ENCODE measurements around the gene OSTF1.

OSTF1 gene

DNA sequence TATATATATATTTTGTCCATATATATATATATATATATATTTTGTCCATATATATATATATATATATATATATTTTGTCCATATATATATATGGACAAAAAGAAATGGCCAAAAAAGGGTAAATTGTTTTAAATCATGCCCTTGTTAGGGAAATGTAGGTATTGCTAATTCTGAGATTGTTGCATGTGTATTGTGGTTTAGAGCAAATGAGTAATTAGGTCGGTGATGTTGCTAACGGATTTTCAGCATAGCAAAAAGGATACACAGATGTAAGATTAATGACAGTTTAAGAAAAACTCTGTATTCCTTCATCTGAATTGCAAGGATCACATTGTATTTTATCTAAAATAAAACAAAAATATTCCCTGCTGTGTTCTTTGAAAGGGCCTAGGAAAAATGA is 40.2 kb downstream of the OSTF1 start:
- no peak for TF ChIP-seq EZH2phosphoT487 (IDR thresholded peaks at IDR 0.05; ENCODE audit: borderline replicate concordance)
- TF ChIP-seq, protein P1, sequence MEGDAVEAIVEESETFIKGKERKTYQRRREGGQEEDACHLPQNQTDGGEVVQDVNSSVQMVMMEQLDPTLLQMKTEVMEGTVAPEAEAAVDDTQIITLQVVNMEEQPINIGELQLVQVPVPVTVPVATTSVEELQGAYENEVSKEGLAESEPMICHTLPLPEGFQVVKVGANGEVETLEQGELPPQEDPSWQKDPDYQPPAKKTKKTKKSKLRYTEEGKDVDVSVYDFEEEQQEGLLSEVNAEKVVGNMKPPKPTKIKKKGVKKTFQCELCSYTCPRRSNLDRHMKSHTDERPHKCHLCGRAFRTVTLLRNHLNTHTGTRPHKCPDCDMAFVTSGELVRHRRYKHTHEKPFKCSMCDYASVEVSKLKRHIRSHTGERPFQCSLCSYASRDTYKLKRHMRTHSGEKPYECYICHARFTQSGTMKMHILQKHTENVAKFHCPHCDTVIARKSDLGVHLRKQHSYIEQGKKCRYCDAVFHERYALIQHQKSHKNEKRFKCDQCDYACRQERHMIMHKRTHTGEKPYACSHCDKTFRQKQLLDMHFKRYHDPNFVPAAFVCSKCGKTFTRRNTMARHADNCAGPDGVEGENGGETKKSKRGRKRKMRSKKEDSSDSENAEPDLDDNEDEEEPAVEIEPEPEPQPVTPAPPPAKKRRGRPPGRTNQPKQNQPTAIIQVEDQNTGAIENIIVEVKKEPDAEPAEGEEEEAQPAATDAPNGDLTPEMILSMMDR (conservative IDR thresholded peaks at IDR 0.05; ENCODE audit: low read length): no peak
- Histone ChIP-seq H3K27me3 (ENCODE audit: insufficient read depth, low read length, poor library complexity, severe bottlenecking) (no peaks in the 10 kb centered on the region), H3K4me3 (ENCODE audit: low read length, poor library complexity, severe bottlenecking) (no peak overlapping the region), H4K20me1 (ENCODE audit: insufficient read depth, low read length, poor library complexity, severe bottlenecking) (no peaks in the 10 kb centered on the region), H3K9me2 (replicated peaks; ENCODE audit: low read depth, low read length) (no peaks in the 10 kb centered on the region), H2AFZ (ENCODE audit: low read length) (no peak overlapping the region), H3K9ac (ENCODE audit: low read depth, low read length, poor library complexity, severe bottlenecking) (no peak overlapping the region), H3K4me1 (ENCODE audit: insufficient read depth, low read length, poor library complexity, severe bottlenecking) (no peaks in the 10 kb centered on the region), H3K36me3 (ENCODE audit: insufficient read depth, low read length) (peaks cover 37% of the 10 kb centered on the region; the same call in 1 of the 2 replicates), H3K9me3 (ENCODE audit: insufficient read depth, low read depth, low read length) (no peaks in the 10 kb centered on the region), H3K79me2 (ENCODE audit: insufficient read depth, low read length) (no peaks in the 10 kb centered on the region), H3K4me2 (ENCODE audit: low read depth, low read length, poor library complexity, severe bottlenecking) (no peak overlapping the region), H3F3A (ENCODE audit: low read depth) (no peaks in the 10 kb centered on the region)

DNA sequence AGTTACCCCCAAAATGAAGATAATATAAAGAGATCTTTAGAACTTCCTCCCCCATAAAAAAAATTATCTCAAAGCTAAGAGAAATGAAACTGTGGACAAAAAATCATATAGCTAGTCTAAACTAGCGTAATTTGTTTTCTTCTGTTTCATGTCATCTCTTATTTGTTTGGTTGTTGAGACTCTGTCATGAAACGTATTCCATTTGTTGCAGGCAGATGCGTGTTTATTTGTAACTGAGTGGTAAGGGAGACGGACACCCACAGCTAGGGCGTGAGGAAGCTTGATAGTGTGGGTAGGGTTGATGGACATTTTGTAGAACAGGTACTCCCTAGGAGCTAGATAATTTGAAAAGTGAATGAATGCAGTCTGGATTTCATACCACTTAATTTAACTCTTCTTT is 41.9 kb downstream of the OSTF1 start:
- Histone ChIP-seq H2AFZ (ENCODE audit: low read length) (no peak overlapping the region), H3F3A (ENCODE audit: low read depth) (no peaks in the 10 kb centered on the region), H3K27me3 (ENCODE audit: insufficient read depth, low read length, poor library complexity, severe bottlenecking) (no peaks in the 10 kb centered on the region), H3K4me2 (ENCODE audit: low read depth, low read length, poor library complexity, severe bottlenecking) (no peak overlapping the region), H3K9ac (ENCODE audit: low read depth, low read length, poor library complexity, severe bottlenecking) (no peak overlapping the region), H3K36me3 (ENCODE audit: insufficient read depth, low read length) (peaks cover 47% of the 10 kb centered on the region; the same call in 1 of the 2 replicates), H3K4me3 (ENCODE audit: low read length, poor library complexity, severe bottlenecking) (no peak overlapping the region), H3K4me1 (ENCODE audit: insufficient read depth, low read length, poor library complexity, severe bottlenecking) (no peaks in the 10 kb centered on the region), H3K9me2 (replicated peaks; ENCODE audit: low read depth, low read length) (no peaks in the 10 kb centered on the region), H4K20me1 (ENCODE audit: insufficient read depth, low read length, poor library complexity, severe bottlenecking) (no peaks in the 10 kb centered on the region), H3K9me3 (ENCODE audit: insufficient read depth, low read depth, low read length) (no peaks in the 10 kb centered on the region), H3K79me2 (ENCODE audit: insufficient read depth, low read length) (no peaks in the 10 kb centered on the region)
- TF ChIP-seq EZH2phosphoT487 (IDR thresholded peaks at IDR 0.05; ENCODE audit: borderline replicate concordance): no peak
- TF ChIP-seq, protein P1 (conservative IDR thresholded peaks at IDR 0.05; ENCODE audit: low read length): no peak

DNA sequence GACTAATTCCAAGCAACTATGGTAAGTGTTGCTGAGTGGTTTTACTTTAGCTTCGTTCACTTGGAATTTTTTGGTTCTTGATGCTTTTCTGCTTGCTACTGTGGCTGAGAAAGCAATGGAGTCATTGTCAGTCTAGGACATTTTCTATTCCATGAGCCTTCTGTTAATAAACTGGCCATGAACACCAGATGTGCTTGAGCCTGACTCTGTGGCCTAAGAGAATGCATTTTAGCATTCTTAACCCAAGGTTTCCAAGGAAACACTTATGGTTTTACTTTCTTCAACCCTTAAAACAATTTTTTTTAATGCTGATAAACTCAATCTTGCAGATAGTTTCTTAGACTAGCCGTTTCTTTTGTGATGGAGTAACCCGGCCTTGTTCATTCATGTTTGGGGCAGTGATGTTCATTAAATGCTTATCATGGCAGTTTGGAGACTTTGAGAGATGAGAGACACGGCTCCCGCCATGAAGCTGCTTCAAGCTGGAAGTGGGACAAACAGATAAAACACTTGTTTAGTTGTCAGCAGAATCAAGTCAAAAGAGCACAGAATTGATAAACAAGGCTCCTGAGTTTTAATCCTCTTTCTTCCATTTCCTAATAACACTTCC is 42.4 kb downstream of the OSTF1 start:
- Histone ChIP-seq H2AFZ (ENCODE audit: low read length) (no peak overlapping the region), H3K36me3 (ENCODE audit: insufficient read depth, low read length) (peaks cover 52% of the 10 kb centered on the region; the same call in 1 of the 2 replicates), H3K9me3 (ENCODE audit: insufficient read depth, low read depth, low read length) (no peaks in the 10 kb centered on the region), H3K9me2 (replicated peaks; ENCODE audit: low read depth, low read length) (no peaks in the 10 kb centered on the region), H3K4me3 (ENCODE audit: low read length, poor library complexity, severe bottlenecking) (no peak overlapping the region), H3K4me2 (ENCODE audit: low read depth, low read length, poor library complexity, severe bottlenecking) (no peak overlapping the region), H3K27me3 (ENCODE audit: insufficient read depth, low read length, poor library complexity, severe bottlenecking) (no peaks in the 10 kb centered on the region), H3K9ac (ENCODE audit: low read depth, low read length, poor library complexity, severe bottlenecking) (no peak overlapping the region), H3F3A (ENCODE audit: low read depth) (no peaks in the 10 kb centered on the region), H3K79me2 (ENCODE audit: insufficient read depth, low read length) (no peaks in the 10 kb centered on the region), H4K20me1 (ENCODE audit: insufficient read depth, low read length, poor library complexity, severe bottlenecking) (no peaks in the 10 kb centered on the region), H3K4me1 (ENCODE audit: insufficient read depth, low read length, poor library complexity, severe bottlenecking) (no peaks in the 10 kb centered on the region)
- TF ChIP-seq, protein P1 (conservative IDR thresholded peaks at IDR 0.05; ENCODE audit: low read length): no peak
- no peak for TF ChIP-seq EZH2phosphoT487 (IDR thresholded peaks at IDR 0.05; ENCODE audit: borderline replicate concordance)

Data from Loucy (cell line).